Jurkat, Clone E6-1 (cell line): ENCODE results near the gene JADE2. TPM values are rescaled to one million over a fixed set of nuclear protein-coding genes. Genes with fewer than 3 reads are reported as not detected.
A peak's percentile ranks its signal among the peaks of the same experiment; 100 is the strongest.
"Not testable (repeated sequence)": the region's sequence is repeated elsewhere in the genome, so short reads cannot be mapped to it uniquely, and the experiment has no call there.

Experiments
- DNase-seq: peaks from one replicate; pipeline ENCODE4 v3.0.0-alpha.2; 2011; ENCODE audit warnings: low read depth, low spot score
- H3K4me3 ChIP-seq: 2 replicates; pipeline ENCODE4 v1.5.1; 2011; ENCODE audit warnings: mild to moderate bottlenecking, low read length, control low read depth, moderate library complexity
- polyA plus RNA-seq: library from polyadenylated mRNA; unstranded; fragments of >200 nt; gene quantifications from one replicate; pipeline ENCODE4 v1.2.1, GENCODE V29; 2012; ENCODE audit warnings: missing spikeins; ENCODE audit not compliant: insufficient read length, insufficient read depth

The JADE2 gene
- 21.2 TPM for polyA plus RNA-seq

DNA sequence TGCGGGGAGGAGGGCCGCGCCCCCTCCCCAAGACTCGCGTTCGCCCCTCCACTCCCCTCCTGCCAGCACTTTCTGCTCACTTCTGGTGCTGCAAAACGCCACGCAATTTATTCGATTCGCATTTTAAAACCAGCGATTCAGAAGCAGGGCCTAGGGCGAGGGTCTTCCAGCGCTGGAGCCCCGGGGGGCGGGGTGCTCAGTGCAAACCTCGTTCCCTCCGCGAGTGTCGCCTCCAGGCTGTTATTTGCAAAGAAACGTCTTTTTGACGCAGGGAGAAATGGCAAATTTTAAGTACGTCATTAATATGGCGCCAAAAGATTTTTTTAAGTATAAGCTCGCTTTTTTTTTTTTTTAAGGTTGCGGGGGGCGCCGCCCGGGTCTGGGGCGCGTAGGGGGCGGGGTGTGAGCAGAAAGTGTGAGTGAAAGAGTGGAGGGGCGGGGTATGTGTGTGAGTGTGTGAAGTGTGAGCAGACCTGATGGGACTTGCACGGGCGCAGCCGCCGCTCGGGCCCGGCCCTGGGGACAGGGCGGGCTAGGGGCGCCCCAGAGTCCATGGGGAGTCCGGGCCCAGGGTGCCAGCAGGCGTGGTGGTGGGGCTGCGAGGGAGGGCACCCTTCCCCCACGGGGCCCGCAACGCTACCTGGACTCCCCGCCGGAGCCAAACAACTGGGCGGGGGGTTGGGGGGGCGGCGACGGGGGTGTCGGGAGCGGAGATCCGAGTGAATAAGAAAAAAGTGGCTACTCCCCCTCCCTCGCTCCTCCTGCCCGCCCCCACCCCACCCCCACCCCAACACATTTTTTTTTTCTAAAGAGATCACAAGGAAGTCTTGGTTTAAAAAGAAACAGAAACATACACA lies at the start of gene JADE2:
TSS of gene JADE2 (plus strand) at position 845 of the 857 bp plus-strand sequence. CDS start 10,188 bp downstream, outside the sequence.
- DNase-seq = peak; percentile 86
- peak within 1 kb of the TSS; percentile 63 for H3K4me3 ChIP-seq

DNA sequence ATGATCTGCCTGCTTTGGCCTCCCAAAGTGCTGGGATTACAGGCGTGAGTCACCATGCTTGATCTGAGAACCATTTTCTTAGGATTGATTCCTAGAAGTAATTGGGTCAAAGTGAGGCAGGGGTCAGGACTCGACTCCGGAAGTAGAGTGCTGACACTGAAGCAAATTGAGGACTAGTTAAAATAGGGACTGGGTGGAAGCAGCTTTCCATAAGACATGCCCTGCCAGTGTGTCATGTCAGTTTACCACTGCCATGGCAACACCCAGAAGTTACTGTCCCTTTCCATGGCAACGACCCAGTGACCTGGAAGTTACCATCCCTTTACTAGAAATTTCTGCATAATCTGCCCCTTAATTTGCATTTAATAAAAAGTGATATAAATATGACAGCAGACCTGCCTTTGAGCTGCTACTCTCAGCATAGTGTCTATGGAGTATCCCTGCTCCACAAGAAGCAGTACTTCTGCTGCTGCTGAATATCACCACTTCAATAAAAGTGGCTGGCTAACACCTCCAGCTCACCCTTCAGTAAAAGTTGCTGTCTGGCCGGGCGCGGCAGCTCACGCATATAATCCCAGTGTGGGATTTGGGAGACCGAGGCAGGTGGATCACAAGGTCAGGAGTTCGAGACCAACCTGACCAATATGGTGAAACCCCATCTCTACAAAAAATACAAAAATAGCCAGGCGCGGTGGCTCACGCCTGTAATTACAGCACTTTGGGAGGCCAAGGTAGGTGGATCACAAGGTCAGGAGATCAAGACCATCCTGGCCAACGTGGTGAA lies 47.8 kb upstream of the JADE2 start:
- H3K4me3 ChIP-seq = no peak overlapping the region
- no peak for DNase-seq

- no peak overlapping the region for H3K4me3 ChIP-seq
- no peak for DNase-seq
Measured at GRCh38 chr5:134479839-134480238, 45.6 kb upstream of the JADE2 start.

DNA sequence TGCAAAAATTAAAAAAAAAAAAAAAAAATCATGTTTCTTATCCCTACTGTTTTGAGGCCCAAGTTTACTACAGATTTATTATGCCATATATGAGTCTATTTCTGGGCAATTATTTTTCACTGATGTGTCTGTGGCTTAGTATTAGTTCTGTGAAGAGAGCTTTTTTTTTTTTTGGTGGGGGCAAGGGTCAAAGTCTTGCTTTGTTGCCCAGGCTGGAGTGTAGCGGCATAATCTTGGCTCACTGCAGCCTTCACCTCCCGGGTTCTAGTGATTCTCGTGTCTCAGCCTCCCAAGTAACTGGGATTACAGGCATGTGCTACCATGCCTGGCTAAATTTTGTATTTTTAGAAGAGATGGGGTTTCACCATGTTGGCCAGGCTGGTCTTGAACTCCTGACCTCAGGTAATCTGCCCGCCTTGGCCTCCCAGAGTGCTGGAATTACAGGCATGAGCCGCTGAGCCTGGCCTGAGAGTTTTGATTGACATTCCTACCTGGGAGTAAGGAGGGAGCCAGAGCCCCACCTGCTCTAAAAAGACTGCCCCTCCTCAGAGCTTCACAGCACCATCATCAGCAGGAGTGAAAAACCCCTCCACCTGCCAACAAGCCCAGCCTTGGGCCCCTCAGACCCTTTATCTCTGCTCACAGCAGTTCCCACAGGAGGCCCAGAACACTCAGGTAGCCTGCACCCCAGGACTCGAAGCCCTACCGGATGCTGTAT lies 36.1 kb upstream of the JADE2 start:
- H3K4me3 ChIP-seq = no peak overlapping the region
- no peak for DNase-seq

GRCh38 chr5:134490255-134490924 lies 35.1 kb upstream of the JADE2 start:
- DNase-seq = no peak
- no peak overlapping the region for H3K4me3 ChIP-seq

DNA sequence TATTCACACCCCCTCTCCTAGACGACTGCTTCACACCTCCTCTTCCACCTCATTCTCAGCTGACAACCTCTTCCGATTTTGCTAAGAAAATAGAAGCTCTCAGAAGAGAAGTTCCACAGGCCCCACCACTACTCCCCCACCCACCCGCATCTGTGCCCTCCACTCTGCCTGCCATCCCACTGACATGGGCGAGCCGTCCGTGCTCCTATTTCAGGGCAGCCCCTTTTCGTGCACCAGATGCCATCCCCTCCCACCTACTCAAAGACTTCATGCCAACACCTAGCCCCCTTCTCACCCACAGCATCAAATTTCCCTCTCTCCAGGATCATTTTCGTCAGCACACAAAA lies 34.6 kb upstream of the JADE2 start:
- no peak overlapping the region for H3K4me3 ChIP-seq
- DNase-seq = no peak

DNA sequence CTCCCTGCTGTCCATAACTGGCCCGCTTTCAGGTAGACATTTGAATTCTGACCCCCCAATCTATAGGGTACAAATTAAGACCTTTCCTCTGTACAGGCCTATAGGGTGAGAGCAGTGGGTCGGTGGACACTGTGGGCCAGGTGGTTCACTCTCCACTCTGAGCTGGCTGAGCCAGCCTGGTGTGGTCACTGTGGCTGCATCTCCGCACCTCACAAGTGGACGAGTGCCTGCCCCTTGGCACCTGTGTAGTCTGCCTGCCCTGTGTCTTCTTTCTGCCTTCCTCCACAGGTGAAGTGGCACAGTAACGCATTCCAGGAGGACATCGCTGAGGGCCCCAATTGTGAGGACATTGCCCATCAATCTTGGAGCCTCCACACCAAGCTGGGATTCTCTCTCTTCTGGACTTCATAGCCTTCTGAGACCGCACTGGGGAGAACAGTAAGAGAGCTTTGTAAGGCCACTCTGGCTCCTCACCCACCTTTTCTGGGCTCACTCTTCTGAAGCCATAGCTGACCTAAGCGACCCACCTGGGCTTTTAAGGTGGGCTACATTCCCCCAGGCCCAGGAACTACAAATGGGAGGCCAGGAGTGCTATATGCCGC lies 33.5 kb upstream of the JADE2 start:
- H3K4me3 ChIP-seq = no peak overlapping the region
- DNase-seq = no peak

DNA sequence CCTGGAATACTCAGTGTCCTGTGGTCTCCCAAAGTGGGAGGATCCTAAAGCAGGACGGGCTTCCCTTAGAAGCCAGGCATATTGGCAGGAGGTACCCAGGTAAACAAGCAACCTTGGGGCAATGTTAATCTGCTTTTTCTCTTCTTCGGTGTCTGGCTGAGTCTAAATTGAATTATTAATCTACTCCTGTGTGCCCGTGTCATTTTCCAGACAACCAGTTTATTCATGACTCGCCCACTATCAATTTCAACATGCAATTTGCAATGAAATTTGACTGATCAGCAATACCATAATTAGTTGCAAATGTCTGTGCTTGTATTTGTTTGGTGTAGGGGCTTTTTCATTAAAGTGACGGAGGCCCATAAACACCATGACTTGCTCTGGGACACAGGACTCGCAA lies 32.9 kb upstream of the JADE2 start:
- no peak overlapping the region for H3K4me3 ChIP-seq
- DNase-seq = no peak

- no peak for DNase-seq
- no peak overlapping the region for H3K4me3 ChIP-seq
Measured at GRCh38 chr5:134493461-134494055, 31.9 kb upstream of the JADE2 start.

DNA sequence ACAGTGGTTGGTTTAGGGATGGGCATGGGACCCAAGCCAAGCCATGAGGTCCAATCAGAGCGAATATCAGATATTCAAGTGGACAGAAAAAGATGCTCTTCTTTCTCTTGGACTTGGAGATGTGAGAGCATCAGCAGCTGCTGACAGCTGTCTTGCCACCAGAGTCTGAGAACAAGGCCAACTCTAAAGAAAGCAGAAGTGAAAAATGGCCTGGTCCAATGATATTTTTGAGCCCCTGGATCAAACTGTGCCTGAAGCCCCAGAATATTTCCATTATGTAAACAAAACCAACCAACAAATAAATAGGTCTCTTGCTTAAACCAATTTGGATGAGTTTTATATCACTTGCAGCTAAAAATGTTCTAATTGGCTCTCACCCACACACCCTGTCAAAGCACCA lies 30.7 kb upstream of the JADE2 start:
- DNase-seq = no peak
- H3K4me3 ChIP-seq = no peak overlapping the region

DNA sequence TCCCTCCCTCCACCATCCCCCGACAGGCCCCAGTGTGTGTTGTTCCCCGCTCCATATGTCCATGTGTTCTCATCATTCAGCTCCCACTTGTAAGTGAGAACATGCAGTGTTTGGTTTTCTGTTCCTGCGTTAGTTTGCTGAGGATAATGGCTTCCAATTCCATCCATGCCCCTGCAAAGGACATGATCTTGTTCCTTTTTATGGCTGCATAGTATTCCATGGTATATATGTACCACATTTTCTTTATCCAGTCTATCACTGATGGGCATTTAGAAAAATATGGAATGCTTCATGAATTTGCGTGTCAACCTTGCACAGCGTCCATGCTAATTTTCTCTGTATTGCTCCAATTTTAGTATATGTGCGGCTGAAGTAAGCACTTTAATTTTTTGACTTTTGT lies 25.6 kb upstream of the JADE2 start:
- not testable (repeated sequence) for H3K4me3 ChIP-seq, DNase-seq

DNA sequence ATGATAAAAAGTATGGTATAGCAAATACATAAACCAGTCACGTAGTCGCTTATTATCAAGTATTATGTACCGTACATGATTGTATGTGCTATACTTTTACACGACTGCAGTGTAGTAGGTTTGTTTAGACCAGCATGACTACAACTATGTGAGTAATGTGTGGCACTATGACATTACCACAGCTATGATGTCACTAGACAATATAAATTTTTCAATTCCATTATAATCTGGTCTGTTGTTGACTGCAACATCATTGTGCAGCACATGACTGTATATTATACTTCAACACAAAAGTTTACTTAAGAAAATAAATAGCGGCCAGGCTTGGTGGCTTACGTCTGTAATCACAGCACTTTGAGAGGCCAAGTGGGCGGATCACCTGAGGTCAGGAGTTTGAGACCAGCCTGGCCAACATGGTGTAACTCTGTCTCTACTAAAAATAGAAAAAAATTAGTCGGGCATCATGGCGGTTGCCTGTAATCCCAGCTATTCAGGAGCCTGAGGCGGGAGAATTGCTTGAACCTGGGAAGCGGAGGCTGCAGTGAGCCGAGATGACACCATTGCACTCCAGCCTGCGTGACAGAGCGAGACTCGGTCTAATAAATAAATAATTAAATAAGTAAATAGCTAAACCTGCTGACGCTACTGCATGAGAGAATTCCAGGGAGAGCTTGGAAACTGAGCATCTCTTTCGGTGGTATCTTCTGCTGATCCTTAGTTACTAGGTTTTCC lies 24.6 kb upstream of the JADE2 start:
- no peak overlapping the region for H3K4me3 ChIP-seq
- no peak for DNase-seq

- H3K4me3 ChIP-seq = no peak overlapping the region
Measured at GRCh38 chr5:134502259-134502658, 23.2 kb upstream of the JADE2 start.

GRCh38 chr5:134503088-134503936 lies 22.2 kb upstream of the JADE2 start:
- DNase-seq = peak; percentile 90

More at GRCh38 chr5:134502259-134502658, 23.2 kb upstream of the JADE2 start:
- no peak for DNase-seq

DNA sequence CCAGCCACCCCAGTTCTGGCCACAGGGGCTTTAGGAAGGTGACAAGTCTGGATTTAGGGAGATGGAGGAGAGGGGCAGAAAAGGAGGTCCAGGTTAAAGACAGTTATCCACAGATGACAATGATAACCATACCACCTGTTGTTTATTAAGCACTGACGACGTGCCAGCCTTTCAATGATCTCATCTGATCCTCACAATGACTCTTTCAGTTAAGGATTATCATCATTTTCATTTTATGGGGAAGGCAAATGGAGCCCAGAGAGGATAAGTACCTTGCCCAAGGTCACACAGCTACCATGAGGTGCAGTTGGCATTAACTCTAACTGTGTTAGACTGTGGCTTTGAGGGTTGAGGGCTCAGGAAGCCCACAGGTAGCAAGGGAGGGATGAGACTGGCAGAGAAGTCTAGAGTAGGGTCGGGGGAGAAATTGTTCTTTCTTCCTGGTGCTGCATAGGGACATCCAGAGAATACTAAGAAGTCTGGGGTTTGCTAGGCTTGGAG lies 21.5 kb upstream of the JADE2 start:
- peak overlapping the region; percentile 33 for H3K4me3 ChIP-seq

More at GRCh38 chr5:134503088-134503936, 22.2 kb upstream of the JADE2 start:
- H3K4me3 ChIP-seq = peak overlapping the region; percentile 33

GRCh38 chr5:134504629-134505300 lies 20.7 kb upstream of the JADE2 start:
- DNase-seq = no peak
- H3K4me3 ChIP-seq = no peak overlapping the region

More for the DNA sequence above, 21.5 kb upstream of the JADE2 start:
- DNase-seq = peak; percentile 58
